Activated B cell treated with CpG ODN at 0.5 μM for 24 hours (primary cell): ENCODE results near the gene PSMA6. TPM values are rescaled to one million over a fixed set of nuclear protein-coding genes. Genes with fewer than 3 reads are reported as not detected.

Source experiments
- ATAC-seq: fragments of 200-7000 bp; cut with Tn5 transposase; one replicate; pipeline ENCODE4 v1.10.0; 2021; ENCODE audit warnings: low read depth, mild to moderate bottlenecking, moderate library complexity
- CTCF ChIA-PET: fragments of 350-600 bp; sonication (Branson Sonifier 250); formaldehyde crosslinking; loops from one replicate; lab custom pipeline; 2021; ENCODE audit warnings: antibody characterized with exemption; lab: Charles Lee
- POLR2A ChIA-PET: fragments of 350-600 bp; sonication (Branson Sonifier 250); formaldehyde crosslinking; loops from one replicate; lab custom pipeline; 2021; ENCODE audit warnings: antibody characterized with exemption; lab: Charles Lee
- DNase-seq: peaks from one replicate; pipeline ENCODE4 v3.0.0; 2022
- H3K27ac Mint-ChIP-seq: one replicate; pipeline ENCODE4 v1.8.0; 2020; ENCODE audit warnings: mixed read lengths
- H3K27me3 Mint-ChIP-seq: one replicate; pipeline ENCODE4 v1.8.0; 2021; ENCODE audit warnings: mixed read lengths
- H3K36me3 Mint-ChIP-seq: one replicate; pipeline ENCODE4 v1.8.0; 2021; ENCODE audit warnings: low read depth, mixed read lengths
- H3K4me1 Mint-ChIP-seq: one replicate; pipeline ENCODE4 v1.8.0; 2021; ENCODE audit warnings: mixed read lengths
- H3K4me3 Mint-ChIP-seq: one replicate; pipeline ENCODE4 v1.8.0; 2020; ENCODE audit warnings: mild to moderate bottlenecking, mixed read lengths
- H3K9me3 Mint-ChIP-seq: one replicate; pipeline ENCODE4 v1.8.0; 2020; ENCODE audit warnings: mixed read lengths
- CTCF ChIP-seq: fragments of 200-600 bp; IDR thresholded peaks from one replicate; pipeline ENCODE4 v1.8.0; 2022; ENCODE audit warnings: antibody characterized with exemption, mild to moderate bottlenecking
- intact Hi-C: fragments of 100-400 bp; cut with micrococcal nuclease; formaldehyde crosslinking; loops from one replicate; pipeline ENCODE4 v1.15.1; 2024
- total RNA-seq: library from RNA; stranded (reverse); gene quantifications from 2 replicates; pipeline ENCODE4 v1.2.3, GENCODE V29; 2022

PSMA6 gene
- total RNA-seq, 1 donor from 2014 or later = 163 TPM

DNA sequence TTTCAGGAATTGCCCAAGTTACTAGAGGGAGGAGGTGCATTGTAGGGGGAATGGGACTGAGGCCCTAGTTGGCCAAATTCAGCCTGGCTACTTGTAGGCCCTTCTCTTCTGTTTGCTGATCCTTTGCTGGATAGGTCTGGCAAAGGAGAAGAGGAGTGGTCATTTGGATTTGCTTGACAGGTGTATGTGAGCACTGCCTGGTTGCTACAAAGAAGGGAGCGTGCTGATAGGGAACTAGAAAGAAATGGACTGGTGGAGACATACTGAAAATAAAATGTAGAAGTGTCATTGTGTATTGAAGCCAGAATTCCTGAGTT is 3.6 kb downstream of the PSMA6 start:
- ChIA-PET POLR2A (interaction anchor here (2.1 kb wide), 1 partner anchor 108 kb away, joined by 19 read pairs; the partner anchor contains the start of gene NFKBIA), CTCF (interaction anchor here (1.5 kb wide), 1 partner anchor 28 kb away, joined by 3 read pairs; no protein-coding TSS in a partner anchor)
- Mint-ChIP-seq H3K36me3 (peaks cover 15% of the 10 kb centered on the region), H3K27ac (no peak overlapping the region), H3K4me3 (no peak overlapping the region), H3K4me1 (peaks cover 58% of the 10 kb centered on the region), H3K27me3 (no peaks in the 10 kb centered on the region), H3K9me3 (no peaks in the 10 kb centered on the region)
- no peak for TF ChIP-seq CTCF
- intact Hi-C loops = no loop called here
- ATAC-seq (no peak), DNase-seq (no peak)

- no peaks in the 10 kb centered on the region for H3K27me3 Mint-ChIP-seq
- no peaks in the 10 kb centered on the region for H3K9me3 Mint-ChIP-seq
- no peak overlapping the region for H3K4me3 Mint-ChIP-seq
- peaks cover 18% of the 10 kb centered on the region for H3K36me3 Mint-ChIP-seq
- H3K4me1 Mint-ChIP-seq = peaks cover 63% of the 10 kb centered on the region
- DNase-seq (no peak), ATAC-seq (no peak)
- no peak for TF ChIP-seq CTCF
- ChIA-PET POLR2A (interaction anchor here (0.6 kb wide), 1 partner anchor 27 kb away, joined by 4 read pairs; no protein-coding TSS in a partner anchor), CTCF (interaction anchor here (0.9 kb wide), 1 partner anchor 105 kb away, joined by 3 read pairs; no protein-coding TSS in a partner anchor)
- H3K27ac Mint-ChIP-seq = no peak overlapping the region
- intact Hi-C loops = no loop called here
These were observed 4.4 kb downstream of the PSMA6 start for GRCh38 chr14:35296545-35296944.

DNA sequence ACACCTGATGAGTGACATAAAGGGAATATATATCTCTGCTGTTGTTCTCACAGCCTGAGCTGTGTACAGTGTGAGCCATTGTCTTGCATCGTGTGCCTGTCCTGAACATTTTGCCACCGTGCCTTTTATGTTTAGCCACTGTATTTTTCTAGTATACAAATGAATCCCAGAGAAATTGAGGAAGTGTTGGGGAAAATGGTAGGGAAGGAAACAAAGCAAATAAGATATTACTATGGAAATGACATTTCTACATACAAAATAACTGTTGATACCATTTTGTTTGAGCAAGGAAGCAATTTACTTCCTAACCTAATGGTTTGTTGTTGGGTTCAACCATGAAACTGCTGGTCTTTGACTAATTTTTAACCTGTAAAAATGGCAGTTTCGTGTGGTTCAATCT is 5.5 kb downstream of the PSMA6 start:
- no peak overlapping the region for H3K4me3 Mint-ChIP-seq
- TF ChIP-seq CTCF = no peak
- peaks cover 65% of the 10 kb centered on the region for H3K4me1 Mint-ChIP-seq
- intact Hi-C loops = no loop called here
- H3K36me3 Mint-ChIP-seq = peaks cover 19% of the 10 kb centered on the region
- ChIA-PET POLR2A (no interaction called here), CTCF (no interaction called here)
- H3K27ac Mint-ChIP-seq = no peak overlapping the region
- no peaks in the 10 kb centered on the region for H3K9me3 Mint-ChIP-seq
- H3K27me3 Mint-ChIP-seq = no peaks in the 10 kb centered on the region
- no peak for DNase-seq
- no peak for ATAC-seq

GRCh38 chr14:35298351-35298750 is 6.2 kb downstream of the PSMA6 start:
- no peaks in the 10 kb centered on the region for H3K27me3 Mint-ChIP-seq
- no peak for DNase-seq

DNA sequence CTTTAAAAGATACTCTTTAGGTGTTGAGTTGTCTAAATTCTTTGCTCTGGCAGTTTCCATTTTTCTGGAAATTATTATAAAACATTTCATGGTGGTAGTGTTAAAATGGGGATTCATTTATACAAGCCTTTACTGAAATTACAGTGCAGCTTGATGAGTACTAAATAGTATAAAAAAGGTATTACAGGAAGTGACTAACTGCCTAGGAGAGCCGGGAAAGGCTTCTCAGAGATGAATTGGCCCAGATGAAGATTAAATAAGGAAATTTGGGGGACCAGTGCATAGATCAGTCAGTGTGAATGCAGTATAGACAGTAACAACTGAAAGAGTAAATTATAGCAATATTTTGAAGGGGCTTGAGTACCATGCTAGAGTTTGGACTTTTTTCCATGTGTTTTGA is 7.5 kb downstream of the PSMA6 start:
- CTCF ChIA-PET = interaction anchor here (1.6 kb wide), 1 partner anchor 114 kb away, joined by 3 read pairs; no protein-coding TSS in a partner anchor
- Mint-ChIP-seq H3K27ac (peak overlapping the region; percentile 1), H3K36me3 (peaks cover 22% of the 10 kb centered on the region), H3K9me3 (no peaks in the 10 kb centered on the region), H3K4me3 (no peak overlapping the region), H3K27me3 (no peaks in the 10 kb centered on the region), H3K4me1 (peaks cover 52% of the 10 kb centered on the region)
- POLR2A ChIA-PET = interaction anchor here (1.4 to 1.8 kb wide), 3 partner anchors 7 to 105 kb away, joined by 6 to 14 read pairs (median 8); partner anchors contain the start of genes NFKBIA and PSMA6
- no peak for DNase-seq
- no peak for ATAC-seq
- intact Hi-C loops = loop anchor here (2.0 kb wide), 1 partner anchor 15 kb away; no protein-coding TSS in a partner anchor
- TF ChIP-seq CTCF = no peak

More at GRCh38 chr14:35298351-35298750, 6.2 kb downstream of the PSMA6 start:
- ChIA-PET CTCF (no interaction called here), POLR2A (no interaction called here)
- H3K36me3 Mint-ChIP-seq = peaks cover 23% of the 10 kb centered on the region
- H3K4me1 Mint-ChIP-seq = peaks cover 62% of the 10 kb centered on the region
- intact Hi-C loops = no loop called here
- no peak overlapping the region for H3K27ac Mint-ChIP-seq
- no peak overlapping the region for H3K4me3 Mint-ChIP-seq
- ATAC-seq = no peak
- no peaks in the 10 kb centered on the region for H3K9me3 Mint-ChIP-seq
- no peak for TF ChIP-seq CTCF
